ENCODE data around the gene TNPO1. TPM values are rescaled to one million over a fixed set of nuclear protein-coding genes. Genes with fewer than 3 reads are reported as not detected.

The TNPO1 gene
- total and polyA plus RNA-seq, 2 experiments from 2014 or later: 40.4 to 195 TPM

GRCh38 chr5:72951671-72952468 lies 135.4 kb downstream of the TNPO1 start:
- peak in 1 of 2 donors; percentile 63 for DNase-seq (ENCODE audit: low read depth in 1 of 2, low spot score in 1 of 2)
- no peak for TF ChIP-seq CTCF (IDR thresholded peaks at IDR 0.05; ENCODE audit: low read depth, low read length)
- Histone ChIP-seq H3K27ac (no peak overlapping the region), H3K9me3 (ENCODE audit: low read depth) (no peaks in the 10 kb centered on the region), H3K4me1 (ENCODE audit: low read depth) (peaks cover 4% of the 10 kb centered on the region), H3K36me3 (no peaks in the 10 kb centered on the region), H3K4me3 (no peak overlapping the region), H3K27me3 (no peaks in the 10 kb centered on the region)

GRCh38 chr5:72954389-72954788 lies 137.9 kb downstream of the TNPO1 start:
- peaks cover 8% of the 10 kb centered on the region for H3K4me1 ChIP-seq (ENCODE audit: low read depth)
- no peaks in the 10 kb centered on the region for H3K36me3 ChIP-seq
- no peaks in the 10 kb centered on the region for H3K27me3 ChIP-seq
- H3K27ac ChIP-seq: no peak overlapping the region
- TF ChIP-seq CTCF (IDR thresholded peaks at IDR 0.05; ENCODE audit: low read depth, low read length): no peak
- H3K4me3 ChIP-seq: peak overlapping the region; percentile 73
- DNase-seq (ENCODE audit: low read depth in 1 of 2, low spot score in 1 of 2): no peak
- no peaks in the 10 kb centered on the region for H3K9me3 ChIP-seq (ENCODE audit: low read depth)

GRCh38 chr5:72955143-72955767 lies 138.8 kb downstream of the TNPO1 start:
- Histone ChIP-seq H3K9me3 (ENCODE audit: low read depth) (no peaks in the 10 kb centered on the region), H3K27ac (peak overlapping the region; percentile 88), H3K4me1 (ENCODE audit: low read depth) (peaks cover 8% of the 10 kb centered on the region), H3K4me3 (peak overlapping the region; percentile 73), H3K27me3 (no peaks in the 10 kb centered on the region), H3K36me3 (no peaks in the 10 kb centered on the region)
- peak in 1 of 2 donors; percentile 87 for DNase-seq (ENCODE audit: low read depth in 1 of 2, low spot score in 1 of 2)
- no peak for TF ChIP-seq CTCF (IDR thresholded peaks at IDR 0.05; ENCODE audit: low read depth, low read length)

- H3K27ac ChIP-seq: peak within 1 kb of the TSS; percentile 88
- peak; percentile 98 for DNase-seq (ENCODE audit: low read depth in 1 of 2, low spot score in 1 of 2)
- TF ChIP-seq CTCF (IDR thresholded peaks at IDR 0.05; ENCODE audit: low read depth, low read length): peak; percentile 75
Observed at GRCh38 chr5:72955768-72956323, 139.4 kb downstream of the TNPO1 start, which contains the start of gene FCHO2. Gene FCHO2 (plus strand): TSS chr5:72956041. CDS start chr5:72956097, 56 bp downstream.

GRCh38 chr5:72956324-72957140 lies 140.1 kb downstream of the TNPO1 start:
- Histone ChIP-seq H3K36me3 (no peaks in the 10 kb centered on the region), H3K27ac (peak overlapping the region; percentile 88), H3K4me3 (peak overlapping the region; percentile 73), H3K4me1 (ENCODE audit: low read depth) (peaks cover 8% of the 10 kb centered on the region), H3K9me3 (ENCODE audit: low read depth) (no peaks in the 10 kb centered on the region), H3K27me3 (no peaks in the 10 kb centered on the region)
- DNase-seq (ENCODE audit: low read depth in 1 of 2, low spot score in 1 of 2): peak; percentile 66 to 70
- TF ChIP-seq CTCF (IDR thresholded peaks at IDR 0.05; ENCODE audit: low read depth, low read length): no peak

More at GRCh38 chr5:72955768-72956323, 139.4 kb downstream of the TNPO1 start, which contains the start of gene FCHO2:
- Histone ChIP-seq H3K27me3 (no peaks in the 10 kb centered on the region), H3K4me1 (ENCODE audit: low read depth) (peaks cover 8% of the 10 kb centered on the region), H3K9me3 (ENCODE audit: low read depth) (no peaks in the 10 kb centered on the region), H3K4me3 (peak within 1 kb of the TSS; percentile 73), H3K36me3 (no peaks in the 10 kb centered on the region)
